Measurements from ENCODE around the gene LYZL4.

Gene LYZL4

GRCh38 chr3:42402394-42403096 lies 7.9 kb downstream of the LYZL4 start:
- Histone ChIP-seq H3F3A (ENCODE audit: insufficient read depth) (no peaks in the 10 kb centered on the region), H4K20me1 (ENCODE audit: low read depth, low read length) (no peaks in the 10 kb centered on the region), H3K79me2 (ENCODE audit: insufficient read depth, low read length) (no peaks in the 10 kb centered on the region), H3K4me3 (ENCODE audit: insufficient read depth, low read length, poor library complexity, severe bottlenecking) (no peak overlapping the region), H3K36me3 (ENCODE audit: low read length) (no peaks in the 10 kb centered on the region), H3K27ac (ENCODE audit: low read depth, low read length) (no peak overlapping the region), H3K27me3 (ENCODE audit: low read length) (no peaks in the 10 kb centered on the region), H3K9me2 (replicated peaks; ENCODE audit: insufficient read depth, low read length) (no peaks in the 10 kb centered on the region), H2AFZ (ENCODE audit: low read depth, low read length, severe bottlenecking) (no peak overlapping the region), H3K4me2 (ENCODE audit: low read depth, low read length, poor library complexity, severe bottlenecking) (no peak overlapping the region), H3K9ac (ENCODE audit: low read length) (no peak overlapping the region), H3K9me3 (ENCODE audit: insufficient read depth, low read length) (no peaks in the 10 kb centered on the region)
- TF ChIP-seq EZH2phosphoT487 (conservative IDR thresholded peaks at IDR 0.05; ENCODE audit: low read length) (no peak), CTCF (IDR thresholded peaks at IDR 0.05; ENCODE audit: insufficient read depth, low read length, poor library complexity, severe bottlenecking) (no peak)

- Histone ChIP-seq H3K9me2 (replicated peaks; ENCODE audit: insufficient read depth, low read length) (no peaks in the 10 kb centered on the region), H3K9ac (ENCODE audit: low read length) (no peak overlapping the region), H3K27ac (ENCODE audit: low read depth, low read length) (no peak overlapping the region), H3F3A (ENCODE audit: insufficient read depth) (no peaks in the 10 kb centered on the region), H3K79me2 (ENCODE audit: insufficient read depth, low read length) (no peaks in the 10 kb centered on the region), H2AFZ (ENCODE audit: low read depth, low read length, severe bottlenecking) (no peak overlapping the region), H3K9me3 (ENCODE audit: insufficient read depth, low read length) (no peaks in the 10 kb centered on the region), H3K27me3 (ENCODE audit: low read length) (no peaks in the 10 kb centered on the region), H3K4me3 (ENCODE audit: insufficient read depth, low read length, poor library complexity, severe bottlenecking) (no peak overlapping the region), H4K20me1 (ENCODE audit: low read depth, low read length) (no peaks in the 10 kb centered on the region), H3K4me2 (ENCODE audit: low read depth, low read length, poor library complexity, severe bottlenecking) (no peak overlapping the region), H3K36me3 (ENCODE audit: low read length) (no peaks in the 10 kb centered on the region)
- no peak for TF ChIP-seq CTCF (IDR thresholded peaks at IDR 0.05; ENCODE audit: insufficient read depth, low read length, poor library complexity, severe bottlenecking)
- TF ChIP-seq EZH2phosphoT487 (conservative IDR thresholded peaks at IDR 0.05; ENCODE audit: low read length): no peak
Observed at GRCh38 chr3:42398080-42398479, 12.3 kb downstream of the LYZL4 start.

- Histone ChIP-seq H3K9me2 (replicated peaks; ENCODE audit: insufficient read depth, low read length) (no peaks in the 10 kb centered on the region), H3K27me3 (ENCODE audit: low read length) (no peaks in the 10 kb centered on the region), H3K4me2 (ENCODE audit: low read depth, low read length, poor library complexity, severe bottlenecking) (no peak overlapping the region), H3F3A (ENCODE audit: insufficient read depth) (no peaks in the 10 kb centered on the region), H3K9ac (ENCODE audit: low read length) (no peak overlapping the region), H3K27ac (ENCODE audit: low read depth, low read length) (no peak overlapping the region), H2AFZ (ENCODE audit: low read depth, low read length, severe bottlenecking) (no peak overlapping the region), H3K36me3 (ENCODE audit: low read length) (no peaks in the 10 kb centered on the region), H3K4me3 (ENCODE audit: insufficient read depth, low read length, poor library complexity, severe bottlenecking) (no peak overlapping the region), H3K79me2 (ENCODE audit: insufficient read depth, low read length) (no peaks in the 10 kb centered on the region), H3K9me3 (ENCODE audit: insufficient read depth, low read length) (no peaks in the 10 kb centered on the region), H4K20me1 (ENCODE audit: low read depth, low read length) (no peaks in the 10 kb centered on the region)
- TF ChIP-seq EZH2phosphoT487 (conservative IDR thresholded peaks at IDR 0.05; ENCODE audit: low read length) (no peak), CTCF (IDR thresholded peaks at IDR 0.05; ENCODE audit: insufficient read depth, low read length, poor library complexity, severe bottlenecking) (no peak)
Observed at GRCh38 chr3:42397644-42398043, 12.8 kb downstream of the LYZL4 start.

Measured in SU-DHL-6 (cell line).